GM23248 (cell line): Measurements from ENCODE around the gene LIN28A. TPM values are rescaled to one million over a fixed set of nuclear protein-coding genes. Genes with fewer than 3 reads are reported as not detected.
A peak's percentile ranks its signal among the peaks of the same experiment; 100 is the strongest.
"Not testable (repeated sequence)": the region's sequence is repeated elsewhere in the genome, so short reads cannot be mapped to it uniquely, and the experiment has no call there.

ENCODE experiments used
- DNase-seq: peaks from one replicate; pipeline ENCODE4 v3.0.0-alpha.2; 2015
- H2AFZ ChIP-seq: fragments of 200-600 bp; sonication (generic); 2 replicates; pipeline ENCODE4 v1.6.1; 2016; ENCODE audit warnings: antibody characterized with exemption
- H3F3A ChIP-seq: fragments of 200-600 bp; sonication (generic); 2 replicates; pipeline ENCODE4 v1.6.1; 2016; ENCODE audit warnings: mild to moderate bottlenecking, antibody characterized with exemption, mixed run types; ENCODE audit not compliant: insufficient read depth
- H3K27ac ChIP-seq: fragments of 200-600 bp; sonication (generic); 2 replicates; pipeline ENCODE4 v1.5.1; 2016; ENCODE audit warnings: mild to moderate bottlenecking
- H3K27me3 ChIP-seq: fragments of 200-600 bp; sonication (generic); replicated peaks from 2 replicates; pipeline ENCODE4 v1.6.1; 2016; ENCODE audit warnings: mild to moderate bottlenecking; ENCODE audit not compliant: insufficient read depth
- H3K36me3 ChIP-seq: fragments of 200-600 bp; sonication (generic); 2 replicates; pipeline ENCODE4 v1.6.1; 2016; ENCODE audit warnings: low read depth, mild to moderate bottlenecking
- H3K4me1 ChIP-seq: fragments of 200-600 bp; sonication (generic); 2 replicates; pipeline ENCODE4 v1.6.1; 2016; ENCODE audit warnings: mild to moderate bottlenecking; ENCODE audit not compliant: insufficient read depth
- H3K4me2 ChIP-seq: fragments of 200-600 bp; sonication (generic); one replicate; pipeline ENCODE4 v1.6.1; 2016; ENCODE audit warnings: mild to moderate bottlenecking; ENCODE audit not compliant: unreplicated experiment
- H3K4me3 ChIP-seq: fragments of 200-600 bp; sonication (generic); 2 replicates; pipeline ENCODE4 v1.5.1; 2016; ENCODE audit warnings: mild to moderate bottlenecking
- H3K79me2 ChIP-seq: fragments of 200-600 bp; sonication (generic); 2 replicates; pipeline ENCODE4 v1.6.1; 2016; ENCODE audit warnings: mild to moderate bottlenecking; ENCODE audit not compliant: insufficient read depth
- H3K9ac ChIP-seq: fragments of 200-600 bp; sonication (generic); 2 replicates; pipeline ENCODE4 v1.6.1; 2016; ENCODE audit warnings: mild to moderate bottlenecking
- H3K9me2 ChIP-seq: fragments of 200-600 bp; sonication (generic); 2 replicates; pipeline ENCODE4 v1.6.1; 2016; ENCODE audit warnings: mixed run types, mild to moderate bottlenecking, moderate library complexity; ENCODE audit not compliant: insufficient read depth
- H3K9me3 ChIP-seq: fragments of 200-600 bp; sonication (generic); one replicate; pipeline ENCODE4 v1.6.1; 2017; ENCODE audit warnings: low read depth
- H4K20me1 ChIP-seq: fragments of 200-600 bp; sonication (generic); 2 replicates; pipeline ENCODE4 v1.6.0; 2016; ENCODE audit not compliant: insufficient read depth
- EZH2 ChIP-seq: fragments of 200-600 bp; sonication (generic); IDR thresholded peaks from 2 replicates; pipeline ENCODE4 v1.6.1; 2018; ENCODE audit warnings: antibody characterized with exemption, mild to moderate bottlenecking; ENCODE audit not compliant: insufficient read depth, poor library complexity, severe bottlenecking
- EZH2phosphoT487 ChIP-seq: fragments of 200-600 bp; sonication (generic); IDR thresholded peaks from 2 replicates; pipeline ENCODE4 v1.6.1; 2018; ENCODE audit warnings: antibody characterized with exemption, moderate library complexity, mild to moderate bottlenecking, low read depth; ENCODE audit not compliant: insufficient read depth
- WGBS, 2 experiments: methylation state at CpG; one replicate each; pipeline ENCODE4 v1.1.6; 2015 to 2017; ENCODE audit warnings: low lambda C conversion rate in 2 of 2, low coverage in 1 of 2; ENCODE audit errors: missing lambda C conversion rate in 2 of 2; 5-methylcytosine and 5-hydroxymethylcytosine counted together
- in situ Hi-C: fragments of 300-500 bp; cut with MboI; formaldehyde crosslinking; loops from 2 replicates; pipeline ENCODE4 v1.15.0; 2020
- polyA plus RNA-seq: library from polyadenylated mRNA; unstranded; fragments of >200 nt; fragmentation: Nextera tagmentation; extraction: Ambion mirVana; gene quantifications from 2 replicates; pipeline ENCODE4 v1.2.1, GENCODE V29; 2016
- total RNA-seq: library from RNA; depleted of rRNA; stranded (reverse); fragments of >200 nt; shearing (Covaris generic); gene quantifications from 2 replicates; pipeline ENCODE4 v1.2.3, GENCODE V29; 2014

Gene LIN28A
- total and polyA plus RNA-seq, 2 experiments from 2014 or later, result 0.14 TPM; not detected in 1

DNA sequence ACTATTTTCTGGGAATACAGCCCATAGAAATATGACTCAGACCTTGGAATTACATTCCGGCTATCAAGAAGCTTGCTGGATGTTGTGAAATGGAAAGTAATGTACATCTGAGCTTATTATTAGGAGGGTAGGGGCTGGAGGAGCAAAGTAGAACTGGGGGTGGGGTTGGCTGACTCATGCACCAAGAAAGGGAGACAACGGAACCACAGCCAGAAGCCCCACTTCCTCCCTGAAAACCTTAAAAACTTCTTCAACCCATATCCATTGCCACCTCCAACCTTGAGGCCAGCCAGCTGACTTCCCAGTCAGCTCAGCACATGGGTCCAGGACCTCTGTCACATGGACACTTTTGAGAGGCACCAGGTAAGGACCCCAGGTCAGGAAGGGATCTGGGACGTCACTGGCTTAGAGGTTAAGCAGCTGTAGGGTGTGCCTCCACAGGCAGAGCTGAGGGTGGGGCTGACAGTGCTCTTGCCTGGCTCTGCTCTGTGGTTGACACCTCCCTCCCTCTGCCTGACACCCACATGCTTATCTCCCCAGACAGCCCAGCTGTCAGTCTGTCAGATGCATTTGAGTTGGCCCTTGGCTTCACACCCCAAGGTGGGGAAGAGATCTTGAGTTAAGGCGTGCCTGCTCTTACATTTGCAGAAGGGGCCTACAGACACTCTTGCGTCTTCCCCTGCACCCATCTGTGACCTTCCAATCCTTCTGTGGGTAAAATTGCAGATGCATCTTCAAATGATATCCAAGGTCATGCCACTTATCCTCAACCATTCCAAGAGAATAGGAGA lies 32.3 kb upstream of the LIN28A start:
- Histone ChIP-seq H3K9me2 (no peaks in the 10 kb centered on the region), H3K4me2 (peak overlapping the region; percentile 74), H3K9ac (no peak overlapping the region), H3K4me1 (peaks cover 27% of the 10 kb centered on the region), H3K79me2 (no peaks in the 10 kb centered on the region), H3K36me3 (no peaks in the 10 kb centered on the region), H3K4me3 (peak overlapping the region; percentile 48; the same call in 1 of the 2 replicates), H3K27me3 (no peaks in the 10 kb centered on the region), H3F3A (peaks cover 6% of the 10 kb centered on the region; the same call in 1 of the 2 replicates), H3K9me3 (no peaks in the 10 kb centered on the region), H4K20me1 (no peaks in the 10 kb centered on the region), H2AFZ (peak overlapping the region; percentile 64), H3K27ac (peak overlapping the region; percentile 85)
- TF ChIP-seq EZH2phosphoT487 (no peak), EZH2 (no peak)
- in situ Hi-C loops, result no loop called here
- 38 to 42% methylated on average over 5 of the region's 5 CpGs for WGBS, 2 experiments
- peak; percentile 93 for DNase-seq

DNA sequence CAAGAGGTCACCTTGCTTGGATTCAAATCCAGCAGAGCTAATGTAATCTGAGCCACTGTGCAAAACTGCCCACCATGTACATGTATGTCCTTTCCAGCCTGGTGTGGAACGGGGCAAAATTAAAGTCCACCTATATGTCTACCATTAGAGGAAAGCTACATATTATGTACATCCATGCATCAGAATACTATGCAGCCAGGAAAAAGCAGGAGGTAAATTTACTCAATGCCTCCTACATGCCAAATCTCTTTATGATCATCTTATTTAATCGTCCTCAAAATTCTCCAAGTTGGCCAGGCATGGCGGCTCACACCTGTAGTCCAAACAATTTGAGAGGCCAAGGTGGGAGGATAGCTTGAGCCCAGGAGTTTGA lies 31.8 kb upstream of the LIN28A start:
- peak overlapping the region; percentile 74 for H3K4me2 ChIP-seq
- H3K4me3 ChIP-seq, result no peak overlapping the region
- H3K27ac ChIP-seq, result no peak overlapping the region
- H3K9ac ChIP-seq, result no peak overlapping the region
- no peaks in the 10 kb centered on the region for H4K20me1 ChIP-seq
- H3K27me3 ChIP-seq, result no peaks in the 10 kb centered on the region
- no peaks in the 10 kb centered on the region for H3K36me3 ChIP-seq
- in situ Hi-C loops, result no loop called here
- no peaks in the 10 kb centered on the region for H3K9me3 ChIP-seq
- H3K4me1 ChIP-seq, result peaks cover 23% of the 10 kb centered on the region
- peaks cover 6% of the 10 kb centered on the region; the same call in 1 of the 2 replicates for H3F3A ChIP-seq
- no peaks in the 10 kb centered on the region for H3K9me2 ChIP-seq
- H2AFZ ChIP-seq, result no peak overlapping the region
- no peak for DNase-seq
- 97 to 98% methylated on average over 3 of the region's 3 CpGs for WGBS, 2 experiments
- TF ChIP-seq EZH2 (no peak), EZH2phosphoT487 (no peak)
- H3K79me2 ChIP-seq, result no peaks in the 10 kb centered on the region

DNA sequence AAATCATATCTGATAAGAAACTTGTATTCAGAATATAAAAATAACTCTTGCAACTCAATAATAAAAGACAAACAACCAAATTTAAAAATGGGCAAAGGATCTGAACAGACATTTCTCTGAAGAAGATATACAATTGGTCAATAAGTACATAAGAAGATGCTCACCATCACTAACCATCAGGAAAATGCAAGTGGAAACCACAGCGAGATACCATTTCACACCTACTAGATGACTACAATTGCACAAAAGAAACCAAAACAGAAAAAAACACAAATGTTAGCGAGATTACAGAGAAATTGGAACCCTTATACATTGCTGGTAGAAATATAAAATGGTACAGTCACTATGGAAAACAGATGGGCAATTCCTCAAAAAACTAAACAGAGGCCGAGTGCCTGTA lies 26.5 kb upstream of the LIN28A start:
- 87 to 94% methylated on average over 3 of the region's 3 CpGs for WGBS, 2 experiments

DNA sequence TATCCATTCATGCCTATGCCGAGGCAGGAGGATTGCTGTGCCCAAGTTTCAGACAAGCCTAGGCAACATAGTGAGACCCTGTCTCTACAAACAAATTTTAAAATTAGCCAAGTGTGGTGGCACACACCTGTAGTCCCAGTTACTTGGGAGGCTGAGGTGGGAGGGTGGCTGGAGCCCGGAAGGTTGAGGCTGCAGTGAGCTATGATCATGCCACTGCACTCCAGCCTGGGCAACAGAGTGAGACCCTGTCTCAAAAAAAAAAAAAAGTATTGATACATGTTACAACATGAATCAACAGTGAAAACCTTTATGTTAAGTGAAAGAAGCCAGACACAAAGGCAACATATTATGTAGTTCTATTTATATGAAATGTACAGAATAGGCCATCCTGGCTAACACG lies 25.6 kb upstream of the LIN28A start:
- H3K4me3 ChIP-seq, H4K20me1 ChIP-seq, H3K79me2 ChIP-seq, DNase-seq, H3K9me2 ChIP-seq, H3K27me3 ChIP-seq, H3K27ac ChIP-seq, H3K9ac ChIP-seq, H3F3A ChIP-seq, H2AFZ ChIP-seq, H3K4me2 ChIP-seq, H3K36me3 ChIP-seq, in situ Hi-C loops, H3K9me3 ChIP-seq: not testable (repeated sequence)
- peaks cover 11% of the 10 kb centered on the region for H3K4me1 ChIP-seq
- WGBS, 2 experiments, result 98% methylated on average over 3 of the region's 3 CpGs

More for the DNA sequence above, 26.5 kb upstream of the LIN28A start:
- Histone ChIP-seq H3K9ac (no peak overlapping the region), H4K20me1 (no peaks in the 10 kb centered on the region), H3K36me3 (no peaks in the 10 kb centered on the region), H3K9me2 (no peaks in the 10 kb centered on the region), H3F3A (no peaks in the 10 kb centered on the region), H3K4me2 (no peak overlapping the region), H3K27me3 (no peaks in the 10 kb centered on the region), H3K9me3 (no peaks in the 10 kb centered on the region), H3K4me1 (peaks cover 11% of the 10 kb centered on the region), H3K27ac (no peak overlapping the region), H2AFZ (no peak overlapping the region), H3K4me3 (no peak overlapping the region), H3K79me2 (no peaks in the 10 kb centered on the region)
- no peak for DNase-seq
- no peak for TF ChIP-seq EZH2
- in situ Hi-C loops, result no loop called here
